B cell (primary cell): ENCODE measurements around the gene PCSK7. TPM values are rescaled to one million over a fixed set of nuclear protein-coding genes. Genes with fewer than 3 reads are reported as not detected.

Experiments
- ATAC-seq: fragments of 200-7000 bp; cut with Tn5 transposase; one replicate; pipeline ENCODE4 v1.10.0; 2021; ENCODE audit warnings: low read depth, mild to moderate bottlenecking, moderate number of reproducible peaks, moderate library complexity
- CTCF ChIA-PET: fragments of 350-600 bp; sonication (Branson Sonifier 250); formaldehyde crosslinking; loops from one replicate; lab custom pipeline; 2021; ENCODE audit warnings: antibody characterized with exemption, inconsistent platforms; lab: Charles Lee
- POLR2A ChIA-PET: fragments of 350-600 bp; sonication (Branson Sonifier 250); formaldehyde crosslinking; loops from one replicate; lab custom pipeline; 2021; ENCODE audit warnings: antibody characterized with exemption; lab: Charles Lee
- DNase-seq: peaks from one replicate; pipeline ENCODE4 v3.0.0; 2013
- H2AFZ ChIP-seq: 2 replicates; pipeline ENCODE4 v1.6.1; 2012; ENCODE audit warnings: mild to moderate bottlenecking, low read depth, low read length; ENCODE audit not compliant: insufficient read depth, poor library complexity, severe bottlenecking
- H3K27ac ChIP-seq, 2 donors: 1 replicate in 1 of 2; 2 replicates in 1 of 2; pipeline ENCODE4 v1.5.1; 2012 to 2013; ENCODE audit warnings: low read length in 2 of 2, mild to moderate bottlenecking in 2 of 2, moderate library complexity in 1 of 2
- H3K27me3 ChIP-seq, 4 experiments: fragments of 200-600 bp in 1 of 4; sonication (generic) in 1 of 4; replicated peaks in 1 of 4; 1 replicate in 2 of 4; 2 replicates in 2 of 4; pipeline versions ENCODE4 v1.6.1 to v1.7.0; 2013 to 2016; ENCODE audit warnings: low read length in 3 of 4, mild to moderate bottlenecking in 2 of 4, mixed read lengths in 1 of 4, moderate library complexity in 1 of 4; ENCODE audit not compliant: insufficient read depth in 4 of 4, control insufficient read depth in 3 of 4; ENCODE audit errors: control extremely low read depth in 1 of 4
- H3K36me3 ChIP-seq, 2 experiments: replicated peaks in 1 of 2; 1 replicate in 1 of 2; 2 replicates in 1 of 2; pipeline versions ENCODE4 v1.6.1 to v1.7.1; 2013; ENCODE audit warnings: low read length in 1 of 2; ENCODE audit not compliant: insufficient read depth in 2 of 2, control insufficient read depth in 1 of 2; ENCODE audit errors: control extremely low read depth in 1 of 2, extremely low read depth in 1 of 2
- H3K4me1 ChIP-seq, 2 donors: fragments of 200-600 bp in 1 of 2; sonication (generic) in 1 of 2; 1 replicate in 1 of 2; 2 replicates in 1 of 2; pipeline versions ENCODE4 v1.5.1 to v1.6.1; 2013 to 2017; ENCODE audit warnings: low read length in 2 of 2; ENCODE audit not compliant: control insufficient read depth in 2 of 2, insufficient read depth in 2 of 2
- H3K4me2 ChIP-seq: replicated peaks from 2 replicates; pipeline ENCODE3; 2012; ENCODE audit warnings: mild to moderate bottlenecking, low read depth, low read length; ENCODE audit not compliant: poor library complexity, severe bottlenecking
- H3K4me3 ChIP-seq, 5 experiments: fragments of 200-600 bp in 1 of 5; sonication (generic) in 1 of 5; 1 replicate in 3 of 5; 2 replicates in 2 of 5; pipeline versions ENCODE4 v1.5.1 to v1.7.0; 2011 to 2016; ENCODE audit warnings: low read length in 4 of 5, mild to moderate bottlenecking in 4 of 5, low read depth in 2 of 5, control low read depth in 1 of 5, moderate library complexity in 1 of 5; ENCODE audit not compliant: insufficient read depth in 1 of 5; ENCODE audit errors: control extremely low read depth in 1 of 5, extremely low read depth in 1 of 5
- H3K79me2 ChIP-seq: fragments of 200-600 bp; sonication (generic); one replicate; pipeline ENCODE4 v1.6.0; 2016; ENCODE audit warnings: low read length; ENCODE audit not compliant: control insufficient read depth, insufficient read depth
- H3K9ac ChIP-seq: fragments of 200-600 bp; sonication (generic); 2 replicates; pipeline ENCODE4 v1.6.1; 2017; ENCODE audit warnings: mild to moderate bottlenecking, low read length, moderate library complexity
- H3K9me3 ChIP-seq, 3 donors: one replicate each; pipeline versions ENCODE4 v1.6.1 to v1.7.1; 2013; ENCODE audit warnings: low read length in 2 of 3; ENCODE audit not compliant: control insufficient read depth in 2 of 3, insufficient read depth in 1 of 3; ENCODE audit errors: control extremely low read depth in 1 of 3
- H4K20me1 ChIP-seq: 2 replicates; pipeline ENCODE4 v1.6.0; 2012; ENCODE audit warnings: mild to moderate bottlenecking, low read length; ENCODE audit not compliant: insufficient read depth, control insufficient read depth, poor library complexity, severe bottlenecking
- H3K27ac Mint-ChIP-seq: one replicate; pipeline ENCODE4 v1.8.0; 2021; ENCODE audit warnings: mixed read lengths
- H3K27me3 Mint-ChIP-seq: one replicate; pipeline ENCODE4 v1.8.0; 2021; ENCODE audit warnings: mixed read lengths
- H3K4me1 Mint-ChIP-seq: one replicate; pipeline ENCODE4 v1.8.0; 2021; ENCODE audit warnings: mixed read lengths
- H3K4me3 Mint-ChIP-seq: one replicate; pipeline ENCODE4 v1.8.0; 2021; ENCODE audit warnings: mixed read lengths
- H3K9me3 Mint-ChIP-seq: one replicate; pipeline ENCODE4 v1.8.0; 2022; ENCODE audit warnings: mixed read lengths; ENCODE audit not compliant: insufficient read depth
- CTCF ChIP-seq: fragments of 200-600 bp; IDR thresholded peaks from one replicate; pipeline ENCODE4 v1.8.0; 2022; ENCODE audit warnings: antibody characterized with exemption, mild to moderate bottlenecking
- EZH2 ChIP-seq: IDR thresholded peaks from 2 replicates; pipeline ENCODE4 v1.6.1; 2012; ENCODE audit warnings: borderline replicate concordance, low read depth, mild to moderate bottlenecking, moderate library complexity, low read length; ENCODE audit not compliant: insufficient read depth, poor library complexity, severe bottlenecking
- WGBS: methylation state at CpG from one replicate; pipeline ENCODE4 v1.1.5; 2013; ENCODE audit warnings: missing lambda C conversion rate; ENCODE audit not compliant: insufficient coverage; 5-methylcytosine and 5-hydroxymethylcytosine counted together
- intact Hi-C: fragments of 100-400 bp; cut with micrococcal nuclease; formaldehyde crosslinking; loops from one replicate; pipeline ENCODE4 v1.10.0; 2022
- polyA plus RNA-seq: library from polyadenylated mRNA; depleted of rRNA; stranded (reverse); fragments of >200 nt; gene quantifications from 2 replicates; pipeline ENCODE4 v1.2.3, GENCODE V29; 2012
- total RNA-seq, 2 donors: library from RNA; stranded (reverse); fragments of 120-200 nt in 1 of 2; gene quantifications; 1 replicate in 1 of 2; 2 replicates in 1 of 2; pipeline versions ENCODE4 v1.2.3 to v1.2.4, GENCODE V29; 2013 to 2022

The PCSK7 gene
- total and polyA plus RNA-seq, 2 donors (not counting 1 experiment from before 2014, with no cell fraction given) = 203 to 283 TPM

GRCh38 chr11:117197516-117198456, 34.1 kb downstream of the PCSK7 start:
- Histone ChIP-seq H3K79me2 (no peaks in the 10 kb centered on the region), H3K4me3 (no peak overlapping the region), H3K4me2 (peak overlapping the region; percentile 2), H4K20me1 (peaks cover 11% of the 10 kb centered on the region), H3K9me3 (no peaks in the 10 kb centered on the region), H2AFZ (no peak overlapping the region), H3K9ac (no peak overlapping the region), H3K36me3 (peaks cover 0 to 69% of the 10 kb centered on the region in 2 experiments), H3K27me3 (no peaks in the 10 kb centered on the region), H3K27ac (no peak overlapping the region), H3K4me1 (peaks cover 15 to 37% of the 10 kb centered on the region in 2 donors)
- CTCF ChIA-PET = interaction anchor here (1.0 to 3.6 kb wide), 2 partner anchors 16 to 29 kb away, joined by 3 to 26 read pairs; no protein-coding TSS in a partner anchor
- Mint-ChIP-seq H3K27me3 (no peaks in the 10 kb centered on the region), H3K27ac (peak overlapping the region; percentile 75), H3K4me3 (no peak overlapping the region), H3K4me1 (peaks cover 33% of the 10 kb centered on the region), H3K9me3 (no peaks in the 10 kb centered on the region)
- peak; percentile 14 for ATAC-seq
- intact Hi-C loops = no loop called here
- POLR2A ChIA-PET = no interaction called here
- no peak for DNase-seq
- 91% methylated on average over 15 of the region's 17 CpGs for WGBS
- TF ChIP-seq CTCF (no peak), EZH2 (no peak)

GRCh38 chr11:117197006-117197405, 34.9 kb downstream of the PCSK7 start:
- H3K4me3 ChIP-seq = no peak overlapping the region
- no peak overlapping the region for H3K9ac ChIP-seq
- ATAC-seq (no peak), DNase-seq (no peak)
- H3K36me3 ChIP-seq = peaks cover 0 to 72% of the 10 kb centered on the region in 2 experiments
- peaks cover 15 to 40% of the 10 kb centered on the region in 2 donors for H3K4me1 ChIP-seq
- ChIA-PET CTCF (interaction anchor here (1.0 to 3.6 kb wide), 2 partner anchors 15 to 30 kb away, joined by 3 to 26 read pairs; no protein-coding TSS in a partner anchor), POLR2A (no interaction called here)
- Mint-ChIP-seq H3K4me3 (no peak overlapping the region), H3K27me3 (no peaks in the 10 kb centered on the region), H3K4me1 (peaks cover 39% of the 10 kb centered on the region), H3K27ac (peak overlapping the region; percentile 75), H3K9me3 (no peaks in the 10 kb centered on the region)
- no peaks in the 10 kb centered on the region for H3K27me3 ChIP-seq
- H3K4me2 ChIP-seq = no peak overlapping the region
- H3K9me3 ChIP-seq = no peaks in the 10 kb centered on the region
- H3K79me2 ChIP-seq = peaks cover 5% of the 10 kb centered on the region
- no peak overlapping the region for H2AFZ ChIP-seq
- 97% methylated on average over 5 of the region's 7 CpGs for WGBS
- H3K27ac ChIP-seq = no peak overlapping the region
- TF ChIP-seq EZH2 = no peak
- TF ChIP-seq CTCF = no peak
- intact Hi-C loops = no loop called here
- H4K20me1 ChIP-seq = peaks cover 11% of the 10 kb centered on the region
